Measurements from ENCODE around the gene ZNF335. TPM values are rescaled to one million over a fixed set of nuclear protein-coding genes. Genes with fewer than 3 reads are reported as not detected.
"Not testable (repeated sequence)": the region's sequence is repeated elsewhere in the genome, so short reads cannot be mapped to it uniquely, and the experiment has no call there.

ZNF335 gene
- total RNA-seq, 1 experiment from 2014 or later, result 11.1 TPM

DNA sequence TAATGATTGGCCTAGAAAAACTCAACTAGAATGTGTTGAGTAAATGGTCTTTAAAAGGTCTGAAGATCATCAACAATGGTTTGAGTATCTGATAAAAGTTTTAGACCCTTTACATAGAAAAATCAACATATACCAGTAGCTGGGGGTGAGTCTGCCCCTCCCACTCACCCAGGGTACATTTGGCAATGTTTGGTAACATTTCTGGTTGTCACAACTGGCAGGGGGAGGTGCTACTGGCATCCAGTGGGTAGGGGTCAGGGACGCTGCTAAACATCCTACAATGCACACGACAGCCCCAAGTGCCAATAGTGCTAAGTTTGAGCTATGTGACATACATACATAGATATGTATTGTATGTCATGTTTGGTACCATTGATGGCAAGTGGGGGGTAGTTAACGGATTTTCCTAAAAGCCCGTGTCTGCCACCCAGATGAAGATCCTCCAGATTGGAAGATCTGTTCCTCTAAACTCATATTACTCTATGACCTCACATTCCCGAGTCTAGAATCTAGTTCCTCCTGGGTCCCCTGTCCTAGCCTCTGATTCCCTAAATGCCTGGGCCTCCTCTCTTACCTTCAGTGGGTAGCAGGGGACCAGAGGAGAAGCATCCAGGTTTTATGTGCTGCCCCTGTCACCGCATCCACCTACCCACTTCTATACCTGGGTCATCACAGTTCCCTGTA, 34.2 kb upstream of the ZNF335 start:
- no peak for DNase-seq (ENCODE audit: low spot score)
- in situ Hi-C loops (cut with HindIII; ENCODE audit: low sequenced_read_pairs), result no loop called here

- DNase-seq (ENCODE audit: low spot score), result no peak
- in situ Hi-C loops (cut with HindIII; ENCODE audit: low sequenced_read_pairs), result no loop called here
Measured at GRCh38 chr20:46004889-46005473, 33.0 kb upstream of the ZNF335 start.

GRCh38 chr20:46004187-46004586, 32.2 kb upstream of the ZNF335 start:
- no peak for DNase-seq (ENCODE audit: low spot score)
- in situ Hi-C loops (cut with HindIII; ENCODE audit: low sequenced_read_pairs), result no loop called here

- in situ Hi-C loops (cut with HindIII; ENCODE audit: low sequenced_read_pairs), result no loop called here
- no peak for DNase-seq (ENCODE audit: low spot score)
Measured at GRCh38 chr20:46002008-46002407, 30.0 kb upstream of the ZNF335 start.

DNA sequence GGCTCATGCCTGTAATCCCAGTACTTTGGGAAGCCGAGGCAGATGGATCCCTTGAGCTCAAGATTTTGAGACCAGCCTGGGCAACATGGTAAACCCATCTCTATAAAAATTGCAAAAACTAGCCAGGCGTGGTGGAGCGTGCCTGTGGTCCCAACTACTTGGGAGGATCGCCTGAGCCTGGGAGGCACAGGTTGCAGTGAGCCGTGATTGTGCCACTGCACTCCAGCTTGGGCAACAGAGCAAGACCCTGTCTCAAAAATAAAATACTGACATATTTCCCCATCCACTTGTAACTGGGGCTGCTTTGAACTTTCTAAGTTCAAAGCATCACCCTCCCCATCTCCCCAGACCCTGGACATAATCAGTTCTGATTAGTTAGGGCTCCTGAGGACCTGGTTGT, 29.5 kb upstream of the ZNF335 start:
- no peak for DNase-seq (ENCODE audit: low spot score)
- in situ Hi-C loops (cut with HindIII; ENCODE audit: low sequenced_read_pairs), result no loop called here

GRCh38 chr20:46000262-46000996, 28.4 kb upstream of the ZNF335 start:
- DNase-seq (ENCODE audit: low spot score), result no peak
- in situ Hi-C loops (cut with HindIII; ENCODE audit: low sequenced_read_pairs), result no loop called here

DNA sequence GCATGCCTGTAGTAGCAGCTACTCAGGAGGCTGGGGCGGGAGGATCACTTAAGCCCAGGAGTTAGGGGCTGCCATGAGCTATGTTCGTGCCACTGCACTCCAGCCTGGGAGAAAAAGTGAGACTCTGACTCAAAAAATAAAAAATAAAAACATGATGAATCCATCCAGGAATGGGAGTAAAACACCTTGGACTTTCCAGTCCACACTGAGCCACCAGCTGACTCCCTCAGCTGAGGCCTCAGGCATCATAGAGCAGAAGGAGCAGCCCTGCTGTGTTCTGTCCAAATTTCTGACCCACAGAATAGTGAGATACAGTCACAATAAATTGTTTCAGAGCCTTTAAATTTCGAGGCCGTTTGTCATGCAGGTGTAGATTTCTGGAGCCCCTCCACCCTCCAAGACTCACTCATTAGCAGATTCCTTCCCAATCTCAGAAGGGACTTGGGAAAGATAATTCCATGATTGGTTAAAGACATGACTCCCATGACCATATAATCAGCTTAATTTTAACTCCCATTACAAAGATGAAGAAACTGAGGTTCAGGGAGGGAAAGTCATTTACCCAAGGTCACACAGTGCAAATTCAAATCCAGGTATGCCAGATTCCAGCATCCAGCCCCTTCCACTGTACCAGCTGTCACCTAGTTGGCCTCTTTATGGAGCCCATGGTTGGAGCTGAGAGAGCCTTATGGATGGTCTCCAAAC, 27.7 kb upstream of the ZNF335 start:
- no peak for DNase-seq (ENCODE audit: low spot score)
- in situ Hi-C loops (cut with HindIII; ENCODE audit: low sequenced_read_pairs), result no loop called here

DNA sequence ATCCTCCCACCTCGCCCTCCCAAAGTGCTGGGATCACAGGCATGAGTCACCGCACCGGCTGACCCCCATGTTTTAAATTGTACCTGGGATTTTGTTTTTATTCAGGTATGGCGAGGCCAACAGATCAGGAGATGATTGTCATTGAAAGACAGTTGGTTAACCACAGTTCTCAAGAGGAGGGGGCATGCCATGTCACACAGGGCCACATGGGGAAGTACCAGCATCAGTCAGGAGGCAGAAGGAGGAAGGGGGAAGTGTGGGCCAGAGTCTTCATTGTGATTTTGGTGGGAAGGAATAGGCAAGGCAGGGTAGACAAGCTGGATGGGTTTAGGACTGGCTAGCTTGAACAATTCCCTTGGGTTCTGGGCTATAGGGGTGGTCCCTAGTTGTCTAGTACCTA, 26.8 kb upstream of the ZNF335 start:
- in situ Hi-C loops (cut with HindIII; ENCODE audit: low sequenced_read_pairs), result no loop called here
- no peak for DNase-seq (ENCODE audit: low spot score)

GRCh38 chr20:45998337-45998736, 26.3 kb upstream of the ZNF335 start:
- in situ Hi-C loops (cut with HindIII; ENCODE audit: low sequenced_read_pairs), result no loop called here

DNA sequence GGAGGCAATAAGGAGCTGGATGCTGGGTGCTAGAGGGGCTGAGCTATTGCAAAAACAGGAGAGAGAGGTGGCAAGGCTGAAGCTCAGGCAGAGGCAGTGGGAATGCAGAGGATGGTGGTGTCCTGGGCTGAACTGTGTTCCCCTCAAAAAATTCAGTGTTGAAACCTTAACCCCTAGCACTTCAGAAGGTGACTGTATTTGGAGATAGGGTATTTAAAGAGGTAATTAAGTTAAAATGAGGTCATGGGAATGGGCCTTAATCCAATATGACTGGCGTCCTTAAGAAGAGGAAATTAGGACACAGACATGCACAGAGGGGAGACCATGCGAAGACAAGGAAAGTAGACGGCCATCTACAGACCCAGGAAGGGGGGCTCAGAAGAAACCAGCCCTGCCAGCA, 25.2 kb upstream of the ZNF335 start:
- DNase-seq (ENCODE audit: low spot score), result no peak
- in situ Hi-C loops (cut with HindIII; ENCODE audit: low sequenced_read_pairs), result no loop called here

More at GRCh38 chr20:45998337-45998736, 26.3 kb upstream of the ZNF335 start:
- no peak for DNase-seq (ENCODE audit: low spot score)

DNA sequence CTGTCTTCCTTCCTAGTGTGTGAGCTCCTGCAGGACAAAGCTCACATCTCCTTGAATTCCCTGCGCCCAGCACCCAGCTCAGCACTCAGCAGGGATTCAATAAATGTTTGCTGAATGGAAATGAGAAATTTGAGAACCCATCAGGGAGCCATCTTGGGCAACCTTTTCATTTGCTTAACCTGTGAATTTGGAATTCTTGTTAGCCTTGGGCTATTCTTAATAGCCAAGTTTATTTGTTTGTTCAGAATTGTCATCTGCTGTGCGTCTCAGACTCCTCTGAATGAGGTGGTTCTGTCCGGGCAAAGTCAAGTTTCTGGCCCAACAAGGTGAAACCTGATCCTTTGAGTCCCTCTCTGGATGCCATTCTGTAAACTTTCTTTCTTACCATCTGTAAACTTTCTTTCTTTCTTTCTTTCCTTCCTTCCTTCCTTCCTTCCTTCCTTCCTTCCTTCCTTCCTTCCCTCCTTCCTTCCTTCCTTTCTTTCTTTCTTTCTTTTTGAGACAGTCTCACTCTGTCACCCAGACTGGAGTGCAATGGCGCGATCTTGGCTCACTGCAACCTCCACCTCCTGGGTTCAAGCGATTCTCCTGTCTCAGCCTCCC, 23.6 kb upstream of the ZNF335 start:
- in situ Hi-C loops (cut with HindIII; ENCODE audit: low sequenced_read_pairs); DNase-seq (ENCODE audit: low spot score): not testable (repeated sequence)

DNA sequence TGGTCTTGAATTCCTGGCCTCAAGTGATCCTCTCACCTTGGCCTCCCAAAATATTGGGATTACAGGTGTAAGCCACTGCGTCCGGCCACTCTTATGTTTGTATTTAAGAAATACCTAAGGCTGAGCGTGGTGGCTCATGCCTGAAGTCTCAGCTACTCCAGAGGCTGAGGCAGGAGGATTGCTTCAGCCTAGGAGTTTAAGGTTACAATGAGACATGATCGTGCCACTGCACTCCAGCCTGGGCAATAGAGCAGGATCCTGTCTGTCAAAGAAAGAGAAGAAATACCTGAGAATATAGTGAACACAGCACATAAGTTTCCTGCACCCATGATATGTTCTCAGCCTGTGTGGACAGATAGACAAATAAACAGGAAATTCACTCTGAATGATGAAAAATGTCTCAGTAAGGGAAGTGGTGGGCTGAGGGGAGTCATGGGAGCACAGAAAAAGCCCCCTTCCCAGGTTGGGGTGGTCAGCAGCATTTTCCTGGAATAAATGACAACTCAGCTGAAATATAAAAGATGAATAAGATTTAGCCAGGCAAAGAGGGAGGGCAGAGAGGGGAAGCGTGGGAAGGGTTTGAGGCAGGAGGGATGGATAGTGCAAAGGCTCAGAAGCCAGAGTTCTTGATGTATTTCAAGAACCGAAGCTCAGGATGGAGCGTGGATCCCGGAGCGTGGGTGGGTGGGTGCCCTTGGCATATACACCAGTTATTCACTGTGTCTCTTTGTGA, 22.9 kb upstream of the ZNF335 start:
- in situ Hi-C loops (cut with HindIII; ENCODE audit: low sequenced_read_pairs), result no loop called here

DNA sequence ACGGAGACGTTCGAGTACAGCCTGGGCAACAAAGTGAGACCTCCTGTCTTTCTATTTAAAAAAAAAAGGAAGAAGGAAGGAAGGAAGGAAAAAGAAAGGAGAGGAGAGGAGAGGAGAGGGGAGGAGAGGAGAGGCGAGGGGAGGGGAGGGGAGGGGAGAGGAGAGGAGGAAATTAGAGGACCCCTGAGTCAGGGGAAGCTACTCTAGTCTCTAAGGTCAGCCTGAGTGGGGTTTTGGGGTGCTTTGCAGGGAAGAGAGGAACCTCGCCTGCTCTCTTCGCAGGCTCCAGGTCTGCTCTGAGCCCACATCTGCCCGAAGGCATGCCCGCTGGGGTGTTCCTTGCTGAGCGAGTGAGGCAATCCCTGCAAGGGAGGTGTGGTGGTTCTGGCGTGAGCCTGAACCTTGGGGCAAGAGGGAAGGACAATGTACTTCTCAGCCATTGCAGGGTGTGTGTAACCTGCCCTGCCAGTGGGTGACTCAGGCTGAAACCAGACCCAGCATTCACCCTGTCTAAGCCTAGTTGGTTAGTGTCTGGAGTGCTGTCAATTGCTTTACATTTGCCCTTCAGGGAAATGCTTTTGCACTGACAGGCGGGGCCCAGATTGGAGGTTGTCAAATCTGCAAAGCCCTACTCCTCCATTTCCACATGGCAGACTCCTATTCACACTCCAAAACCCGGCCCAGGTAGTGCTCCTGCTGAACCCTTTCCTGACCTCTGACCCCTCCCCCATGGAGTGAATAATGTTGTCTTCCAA, 21.4 kb upstream of the ZNF335 start:
- DNase-seq (ENCODE audit: low spot score), result no peak
- in situ Hi-C loops (cut with HindIII; ENCODE audit: low sequenced_read_pairs), result no loop called here

More for the DNA sequence above, 22.9 kb upstream of the ZNF335 start:
- DNase-seq (ENCODE audit: low spot score), result no peak

DNA sequence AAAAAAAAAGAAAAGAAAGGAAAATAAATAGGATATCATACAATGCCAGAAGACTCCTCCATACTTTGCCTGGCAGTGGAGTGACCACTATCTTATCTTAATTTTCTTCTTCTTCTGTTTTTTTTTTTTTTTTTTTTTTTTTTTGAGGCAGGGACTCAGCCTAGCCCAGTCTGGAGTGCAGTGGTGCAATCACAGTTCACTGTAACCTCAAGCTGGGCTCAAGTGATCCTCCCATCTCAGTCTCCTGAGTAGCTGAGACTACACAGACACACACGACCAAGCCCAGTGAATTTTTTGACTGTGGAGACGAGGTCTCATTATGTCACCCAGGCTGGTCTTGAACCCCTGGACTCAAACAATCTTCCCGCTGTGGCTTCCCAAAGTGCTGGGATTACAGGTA, 19.6 kb upstream of the ZNF335 start:
- DNase-seq (ENCODE audit: low spot score), result no peak
- in situ Hi-C loops (cut with HindIII; ENCODE audit: low sequenced_read_pairs), result no loop called here

GRCh38 chr20:45988830-45989229, 16.8 kb upstream of the ZNF335 start:
- DNase-seq (ENCODE audit: low spot score); in situ Hi-C loops (cut with HindIII; ENCODE audit: low sequenced_read_pairs): not testable (repeated sequence)

GRCh38 chr20:45987108-45987780, 15.2 kb upstream of the ZNF335 start:
- in situ Hi-C loops (cut with HindIII; ENCODE audit: low sequenced_read_pairs), result no loop called here
- DNase-seq (ENCODE audit: low spot score), result peak; percentile 81

- DNase-seq (ENCODE audit: low spot score), result no peak
- in situ Hi-C loops (cut with HindIII; ENCODE audit: low sequenced_read_pairs), result no loop called here
Measured at GRCh38 chr20:45985573-45985972, 13.6 kb upstream of the ZNF335 start.

DNA sequence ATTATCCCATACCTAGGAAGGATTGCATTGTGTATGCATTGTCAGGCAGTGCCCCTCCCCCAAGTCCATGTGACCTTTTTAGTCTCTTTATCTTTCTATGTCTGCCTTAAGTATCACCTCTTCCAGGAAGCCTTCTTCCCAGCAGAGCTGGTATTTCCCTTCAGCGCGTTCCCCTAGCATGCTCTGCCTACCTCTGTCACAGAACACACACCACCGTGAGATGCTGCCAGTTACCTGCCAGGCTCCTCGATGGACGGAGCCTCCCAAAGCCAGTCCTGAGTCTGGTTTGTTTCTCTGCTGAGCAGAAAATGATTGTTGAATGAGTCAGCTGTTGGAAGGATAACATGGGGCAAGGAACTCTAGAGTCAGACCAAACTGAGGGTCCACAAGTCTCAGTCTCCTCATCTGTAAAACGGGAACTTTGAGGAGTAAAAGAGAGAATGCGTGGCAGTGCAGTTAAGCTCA, 11.3 kb upstream of the ZNF335 start:
- no peak for DNase-seq (ENCODE audit: low spot score)
- in situ Hi-C loops (cut with HindIII; ENCODE audit: low sequenced_read_pairs), result no loop called here
